HepG2 (cell line): Measurements from ENCODE around the gene ILDR2. TPM values are rescaled to one million over a fixed set of nuclear protein-coding genes. Genes with fewer than 3 reads are reported as not detected.

ENCODE experiments used
- ATAC-seq: fragments of 200-7000 bp; cut with Tn5 transposase; 3 replicates; pipeline ENCODE4 v1.9.1; 2020; ENCODE audit warnings: mild to moderate bottlenecking, moderate library complexity
- BruUV-seq: library from RNA; stranded (reverse); fragments of 400-500 nt; replicated peaks from 2 replicates; lab custom pipeline; 2021; lab: Mats Ljungman, UMichigan
- CTCF ChIA-PET: fragments of 300-600 bp; formaldehyde crosslinking; extraction: SDS; loops from one replicate; lab custom pipeline; 2021; ENCODE audit warnings: low total read pairs, inconsistent platforms, low intra/inter-chr PET ratio; lab: Yijun Ruan, JAX
- POLR2A ChIA-PET: fragments of 350-600 bp; sonication (Branson Sonifier 250); formaldehyde crosslinking; loops from one replicate; lab custom pipeline; 2020; ENCODE audit warnings: antibody characterized with exemption, inconsistent platforms; lab: Yijun Ruan, JAX
- DNase-seq: peaks from one replicate; pipeline ENCODE4 v3.0.0-alpha.2; 2015; ENCODE audit warnings: low spot score
- FAIRE-seq: peaks from 3 replicates; lab custom pipeline; 2011; peaks lifted over from hg19 to GRCh38; lab: Jason Lieb, UNC
- H2AFZ ChIP-seq: one replicate; pipeline ENCODE4 v1.6.1; 2011; ENCODE audit warnings: low read length, inconsistent platforms
- H3K27ac ChIP-seq: fragments of 300-600 bp; 3 replicates; pipeline ENCODE4 v1.8.0; 2011; ENCODE audit warnings: mixed run types, mild to moderate bottlenecking, mixed read lengths, low read length, inconsistent platforms; ENCODE audit not compliant: insufficient read depth; ENCODE audit errors: extremely low read length
- H3K27me3 ChIP-seq, 2 experiments: fragments of 200-600 bp in 1 of 2; 2 replicates in 1 of 2; 3 replicates in 1 of 2; pipeline versions ENCODE4 v1.6.0 to v1.8.0; 2011; ENCODE audit warnings: low read length in 2 of 2, mild to moderate bottlenecking in 2 of 2, moderate library complexity in 2 of 2, inconsistent platforms in 1 of 2; ENCODE audit not compliant: insufficient read depth in 2 of 2, control insufficient read depth in 1 of 2
- H3K36me3 ChIP-seq, 2 experiments: fragments of 200-600 bp in 1 of 2; replicated peaks in 1 of 2; 2 replicates in 1 of 2; 3 replicates in 1 of 2; pipeline versions ENCODE4 v1.5.1 to v1.8.0; 2011; ENCODE audit warnings: low read length in 2 of 2, inconsistent platforms in 1 of 2; ENCODE audit not compliant: insufficient read depth in 2 of 2, control insufficient read depth in 1 of 2
- H3K4me1 ChIP-seq: 2 replicates; pipeline ENCODE4 v1.5.1; 2012; ENCODE audit warnings: low read length, inconsistent platforms; ENCODE audit not compliant: insufficient read depth
- H3K4me2 ChIP-seq: 2 replicates; pipeline ENCODE4 v1.6.0; 2011; ENCODE audit warnings: low read depth, low read length, inconsistent platforms
- H3K4me3 ChIP-seq, 3 experiments: fragments of 200-600 bp in 1 of 3; sonication (generic), shearing (Covaris generic) in 1 of 3; replicated peaks in 1 of 3; 2 replicates each; pipeline ENCODE4 v1.5.1; 2011 to 2016; ENCODE audit warnings: low read length in 3 of 3, inconsistent platforms in 2 of 3, low read depth in 2 of 3, mild to moderate bottlenecking in 2 of 3, control low read depth in 1 of 3, mixed read lengths in 1 of 3; ENCODE audit not compliant: insufficient read depth in 1 of 3
- H3K79me2 ChIP-seq: one replicate; pipeline ENCODE4 v1.6.1; 2011; ENCODE audit warnings: low read length, inconsistent platforms; ENCODE audit not compliant: insufficient read depth
- H3K9ac ChIP-seq: 2 replicates; pipeline ENCODE4 v1.6.0; 2011; ENCODE audit warnings: mild to moderate bottlenecking, low read depth, low read length, inconsistent platforms; ENCODE audit not compliant: insufficient read depth
- H3K9me3 ChIP-seq: 2 replicates; pipeline ENCODE4 v1.5.1; 2012; ENCODE audit warnings: mild to moderate bottlenecking, low read length
- H4K20me1 ChIP-seq: 2 replicates; pipeline ENCODE4 v1.6.0; 2011; ENCODE audit warnings: inconsistent platforms, mild to moderate bottlenecking, low read length, moderate library complexity; ENCODE audit not compliant: insufficient read depth
- AHR ChIP-seq: IDR thresholded peaks from 2 replicates; pipeline ENCODE4 v1.6.1; 2018; ENCODE audit warnings: missing genetic modification reagents, missing compliant biosample characterization
- ATAD3A ChIP-seq: sonication (generic); formaldehyde crosslinking; IDR thresholded peaks from 2 replicates; pipeline ENCODE4 v1.4.0; 2020; ENCODE audit warnings: missing genetic modification reagents
- FOSL2 ChIP-seq: sonication (generic); formaldehyde crosslinking; IDR thresholded peaks from 2 replicates; pipeline ENCODE4 v1.4.0; 2020; ENCODE audit warnings: missing genetic modification reagents
- KLF11 ChIP-seq: IDR thresholded peaks from 2 replicates; pipeline ENCODE4 v1.6.1; 2016; ENCODE audit warnings: missing compliant biosample characterization
- MEIS2 ChIP-seq: sonication (generic); formaldehyde crosslinking; IDR thresholded peaks from 2 replicates; pipeline ENCODE4 v1.9.0; 2021; ENCODE audit warnings: mild to moderate bottlenecking, missing genetic modification reagents
- SMC3 ChIP-seq: IDR thresholded peaks from 2 replicates; pipeline ENCODE4 v1.6.1; 2011; ENCODE audit warnings: low read length, improper control_type of control experiment
- SP5 ChIP-seq: IDR thresholded peaks from 2 replicates; pipeline ENCODE4 v1.6.1; 2016; ENCODE audit warnings: low read depth, borderline replicate concordance
- SRSF9 ChIP-seq: fragments of 200-400 bp; formaldehyde crosslinking; IDR thresholded peaks from 2 replicates; pipeline ENCODE4 v1.6.1; 2018; ENCODE audit warnings: borderline replicate concordance, mild to moderate bottlenecking, low read depth, low read length; ENCODE audit not compliant: insufficient read depth, poor library complexity, severe bottlenecking
- XRCC5 ChIP-seq: fragments of 200-400 bp; formaldehyde crosslinking; optimal IDR thresholded peaks from 2 replicates; pipeline ENCODE3; 2017; ENCODE audit warnings: mild to moderate bottlenecking, low read length
- ZIK1 ChIP-seq: sonication (generic); formaldehyde crosslinking; IDR thresholded peaks from 2 replicates; pipeline ENCODE4 v1.5.0; 2020; ENCODE audit warnings: mild to moderate bottlenecking, low read depth, missing genetic modification reagents, borderline replicate concordance
- ZNF607 ChIP-seq: sonication (generic); formaldehyde crosslinking; IDR thresholded peaks from 2 replicates; pipeline ENCODE4 v1.5.1; 2020; ENCODE audit warnings: missing genetic modification reagents, mild to moderate bottlenecking, borderline replicate concordance
- ZNF674 ChIP-seq: sonication (generic); formaldehyde crosslinking; IDR thresholded peaks from 2 replicates; pipeline ENCODE4 v1.5.0; 2020; ENCODE audit warnings: low read depth, mild to moderate bottlenecking, missing genetic modification reagents
- ZNF766 ChIP-seq: sonication (generic); formaldehyde crosslinking; IDR thresholded peaks from 2 replicates; pipeline ENCODE4 v1.5.0; 2020; ENCODE audit warnings: missing genetic modification reagents, borderline replicate concordance
- ZNF772 ChIP-seq: sonication (generic); formaldehyde crosslinking; IDR thresholded peaks from 2 replicates; pipeline ENCODE4 v1.5.0; 2020; ENCODE audit warnings: mild to moderate bottlenecking, missing genetic modification reagents
- WGBS: methylation state at CpG from one replicate; pipeline ENCODE4 v1.1.6; 2017; ENCODE audit warnings: low lambda C conversion rate; 5-methylcytosine and 5-hydroxymethylcytosine counted together
- in situ Hi-C: cut with HindIII; loops from 2 replicates; pipeline ENCODE4 v1.10.0; 2017; ENCODE audit warnings: low pct_unique_long_range_greater_than_20kb; ENCODE audit not compliant: extremely low pct_ligation_motif_present
- intact Hi-C: fragments of 100-400 bp; cut with micrococcal nuclease; formaldehyde crosslinking; loops from one replicate; pipeline ENCODE4 v1.10.0; 2022; ENCODE audit not compliant: unreplicated experiment
- polyA plus RNA-seq, 8 experiments: library from polyadenylated mRNA; depleted of rRNA in 3 of 8; stranded (reverse) in 7 of 8; unstranded in 1 of 8; fragments of >200 nt; fragmentation: Illumina TruSeq in 4 of 8; extraction: Trizol in 4 of 8; gene quantifications; 2 replicates each; pipeline versions ENCODE4 v1.2.1 to v1.2.3, GENCODE V29; 2011 to 2016; ENCODE audit warnings: low read depth in 4 of 8, missing spikeins in 1 of 8, mixed read lengths in 1 of 8; ENCODE audit not compliant: insufficient read depth in 1 of 8
- total RNA-seq, 5 experiments: library from RNA; depleted of rRNA; stranded (reverse); fragments of >200 nt; fragmentation: Illumina TruSeq; extraction: Trizol; gene quantifications; 2 replicates each; pipeline ENCODE4 v1.2.3, GENCODE V29; 2016; ENCODE audit warnings: low read depth in 1 of 5
- TF ChIP-seq, protein P1 (sequence below), 2 experiments: IDR thresholded peaks; 2 replicates each; pipeline ENCODE4 v1.6.1; 2011 to 2012; ENCODE audit warnings: low read length in 2 of 2, borderline replicate concordance in 1 of 2, low read depth in 1 of 2, mild to moderate bottlenecking in 1 of 2, moderate library complexity in 1 of 2
- TF ChIP-seq, protein P2 (sequence below): sonication (generic); formaldehyde crosslinking; IDR thresholded peaks from 2 replicates; pipeline ENCODE4 v1.8.0; 2022; ENCODE audit warnings: mild to moderate bottlenecking, missing genetic modification reagents, moderate library complexity

Gene ILDR2
- total and polyA plus RNA-seq, 2 of the 13 experiments (the other 11 are each of a cell fraction or from before 2014, with no cell fraction given) = 0.04 TPM; not detected in 1

- TF ChIP-seq XRCC5 (no peak), ZNF766 (CRISPR knock-in tag) (no peak)
Measured at GRCh38 chr1:166969074-166969677, 6.2 kb downstream of the ILDR2 start (continued).

DNA sequence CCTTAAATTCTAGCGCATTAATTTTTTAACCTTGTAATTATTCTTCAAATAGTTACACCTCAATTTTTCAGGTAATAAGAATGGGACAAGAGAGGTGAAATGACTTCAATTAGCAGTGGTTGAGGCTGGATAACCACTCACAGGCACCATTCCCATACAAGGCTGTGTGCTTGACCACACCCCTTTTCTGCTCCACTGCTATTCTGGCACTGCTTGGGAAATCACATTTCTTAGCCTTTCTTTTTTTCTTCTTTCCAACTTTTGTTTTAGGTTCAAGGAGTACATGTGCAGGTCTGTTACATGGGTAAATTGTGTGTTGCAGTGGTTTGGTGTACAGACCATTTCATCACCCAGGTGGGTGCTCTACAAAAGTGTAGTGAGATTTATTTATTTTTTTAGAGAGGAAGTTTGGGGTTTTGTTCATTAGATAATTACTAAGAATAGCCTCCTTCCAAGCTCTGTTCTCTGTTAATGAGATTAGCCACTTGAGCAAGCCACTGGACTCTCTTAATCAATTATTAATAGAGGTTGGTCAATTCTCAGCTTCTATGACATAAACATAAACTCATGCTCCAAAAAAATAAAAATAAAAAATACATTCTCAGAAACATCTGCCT is 14.4 kb downstream of the ILDR2 start:
- DNase-seq = no peak
- intact Hi-C loops (no loop called here), in situ Hi-C loops (no loop called here)
- Histone ChIP-seq H3K4me3 (no peak overlapping the region), H3K36me3 (no peaks in the 10 kb centered on the region), H3K4me1 (no peaks in the 10 kb centered on the region), H3K4me2 (no peak overlapping the region), H3K9ac (no peak overlapping the region), H3K27me3 (no peaks in the 10 kb centered on the region), H4K20me1 (no peaks in the 10 kb centered on the region), H2AFZ (no peak overlapping the region), H3K79me2 (no peaks in the 10 kb centered on the region), H3K9me3 (no peaks in the 10 kb centered on the region), H3K27ac (no peak overlapping the region)
- ATAC-seq = no peak
- ChIA-PET CTCF (no interaction called here), POLR2A (no interaction called here)
- WGBS = 0% methylated on average over 1 of the region's 1 CpG
- BruUV-seq = no TSS peak
- FAIRE-seq = no peak
- TF ChIP-seq SP5 (CRISPR knock-in tag) (no peak), ZNF772 (CRISPR knock-in tag) (no peak), KLF11 (CRISPR knock-in tag) (no peak), ZNF674 (no peak), ATAD3A (CRISPR knock-in tag) (no peak), MEIS2 (CRISPR knock-in tag) (no peak), ZIK1 (CRISPR knock-in tag) (no peak), ZNF607 (CRISPR knock-in tag) (no peak), AHR (no peak), SMC3 (no peak), FOSL2 (CRISPR knock-in tag) (no peak), SRSF9 (no peak)
- TF ChIP-seq, protein P1, sequence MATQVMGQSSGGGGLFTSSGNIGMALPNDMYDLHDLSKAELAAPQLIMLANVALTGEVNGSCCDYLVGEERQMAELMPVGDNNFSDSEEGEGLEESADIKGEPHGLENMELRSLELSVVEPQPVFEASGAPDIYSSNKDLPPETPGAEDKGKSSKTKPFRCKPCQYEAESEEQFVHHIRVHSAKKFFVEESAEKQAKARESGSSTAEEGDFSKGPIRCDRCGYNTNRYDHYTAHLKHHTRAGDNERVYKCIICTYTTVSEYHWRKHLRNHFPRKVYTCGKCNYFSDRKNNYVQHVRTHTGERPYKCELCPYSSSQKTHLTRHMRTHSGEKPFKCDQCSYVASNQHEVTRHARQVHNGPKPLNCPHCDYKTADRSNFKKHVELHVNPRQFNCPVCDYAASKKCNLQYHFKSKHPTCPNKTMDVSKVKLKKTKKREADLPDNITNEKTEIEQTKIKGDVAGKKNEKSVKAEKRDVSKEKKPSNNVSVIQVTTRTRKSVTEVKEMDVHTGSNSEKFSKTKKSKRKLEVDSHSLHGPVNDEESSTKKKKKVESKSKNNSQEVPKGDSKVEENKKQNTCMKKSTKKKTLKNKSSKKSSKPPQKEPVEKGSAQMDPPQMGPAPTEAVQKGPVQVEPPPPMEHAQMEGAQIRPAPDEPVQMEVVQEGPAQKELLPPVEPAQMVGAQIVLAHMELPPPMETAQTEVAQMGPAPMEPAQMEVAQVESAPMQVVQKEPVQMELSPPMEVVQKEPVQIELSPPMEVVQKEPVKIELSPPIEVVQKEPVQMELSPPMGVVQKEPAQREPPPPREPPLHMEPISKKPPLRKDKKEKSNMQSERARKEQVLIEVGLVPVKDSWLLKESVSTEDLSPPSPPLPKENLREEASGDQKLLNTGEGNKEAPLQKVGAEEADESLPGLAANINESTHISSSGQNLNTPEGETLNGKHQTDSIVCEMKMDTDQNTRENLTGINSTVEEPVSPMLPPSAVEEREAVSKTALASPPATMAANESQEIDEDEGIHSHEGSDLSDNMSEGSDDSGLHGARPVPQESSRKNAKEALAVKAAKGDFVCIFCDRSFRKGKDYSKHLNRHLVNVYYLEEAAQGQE (IDR thresholded peaks at IDR 0.05; ENCODE audit: borderline replicate concordance in 1 of 2, low read depth in 1 of 2, low read length in 2 of 2) = no peak
- TF ChIP-seq, protein P2, sequence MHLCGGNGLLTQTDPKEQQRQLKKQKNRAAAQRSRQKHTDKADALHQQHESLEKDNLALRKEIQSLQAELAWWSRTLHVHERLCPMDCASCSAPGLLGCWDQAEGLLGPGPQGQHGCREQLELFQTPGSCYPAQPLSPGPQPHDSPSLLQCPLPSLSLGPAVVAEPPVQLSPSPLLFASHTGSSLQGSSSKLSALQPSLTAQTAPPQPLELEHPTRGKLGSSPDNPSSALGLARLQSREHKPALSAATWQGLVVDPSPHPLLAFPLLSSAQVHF (CRISPR knock-in tag) = no peak
